Ovary (tissue), 9 donors: ENCODE data around the gene HLA-B. TPM values are rescaled to one million over a fixed set of nuclear protein-coding genes. Genes with fewer than 3 reads are reported as not detected.
A peak's percentile ranks its signal among the peaks of the same experiment; 100 is the strongest.

Experiments used
- DNase-seq, 5 donors: peaks; one replicate each; pipeline ENCODE4 v3.0.0-alpha.2; 2019 to 2020
- H3K27ac ChIP-seq, 2 donors: fragments of 200-600 bp; one replicate each; pipeline versions ENCODE4 v1.5.1 to v1.8.0; 2019 to 2022
- H3K27me3 ChIP-seq: fragments of 200-600 bp; one replicate; pipeline ENCODE4 v1.8.0; 2022
- H3K36me3 ChIP-seq: fragments of 200-600 bp; sonication (generic); one replicate; pipeline ENCODE4 v1.5.1; 2019
- H3K4me1 ChIP-seq: one replicate; pipeline ENCODE4 v1.8.1; 2013; ENCODE audit warnings: mild to moderate bottlenecking, moderate library complexity; ENCODE audit not compliant: insufficient read depth
- H3K4me3 ChIP-seq: fragments of 200-600 bp; sonication (generic); one replicate; pipeline ENCODE4 v1.5.1; 2017
- H3K9me3 ChIP-seq, 2 donors: fragments of 200-600 bp in 1 of 2; sonication (generic) in 1 of 2; one replicate each; pipeline versions ENCODE4 v1.5.1 to v1.8.1; 2013 to 2019; ENCODE audit warnings: mild to moderate bottlenecking in 1 of 2, moderate library complexity in 1 of 2
- EP300 ChIP-seq: sonication (generic); formaldehyde crosslinking; IDR thresholded peaks from one replicate; pipeline ENCODE4 v1.6.1; 2017; ENCODE audit warnings: antibody characterized with exemption
- POLR2A ChIP-seq: fragments of 450-650 bp; IDR thresholded peaks from one replicate; pipeline ENCODE4 v1.6.1; 2017; ENCODE audit warnings: antibody characterized with exemption, mild to moderate bottlenecking, moderate library complexity
- WGBS, 3 donors: extraction: QIAGEN DNeasy Blood & Tissue Kit in 1 of 3; methylation state at CpG; one replicate each; pipeline versions ENCODE4 v1.1.5 to v1.1.7; 2013 to 2017; 5-methylcytosine and 5-hydroxymethylcytosine counted together
- intact Hi-C, 4 donors: fragments of 100-400 bp; cut with DNase I; formaldehyde crosslinking; loops; one replicate each; pipeline versions ENCODE4 v1.11.0 to v1.15.1; 2022 to 2023
- polyA plus RNA-seq, 2 donors: library from polyadenylated mRNA; stranded (reverse); fragments of 200-250 nt in 1 of 2; fragments of 350-450 nt in 1 of 2; fragmentation: Illumina TruSeq in 1 of 2; extraction: RNeasy Lipid Tissue Mini Kit (QIAGEN cat#74804) in 1 of 2; gene quantifications; one replicate each; pipeline ENCODE4 v1.2.3, GENCODE V29; 2013 to 2014
- total RNA-seq, 7 donors: library from RNA; depleted of rRNA in 2 of 7; stranded (reverse); fragments of >200 nt in 2 of 7; fragmentation: NEBNext Ultra II Directional in 3 of 7; extraction: Animal tissue kit (Norgen Biotek cat#: 25700) in 3 of 7; gene quantifications; one replicate each; pipeline versions ENCODE4 v1.1.0 to v1.2.4, GENCODE V29; 2016 to 2023
- TF ChIP-seq, protein P1 (sequence below), 3 donors: fragments of 450-650 bp in 2 of 3; fragments of 200-600 bp in 1 of 3; IDR thresholded peaks; one replicate each; pipeline versions ENCODE4 v1.5.1 to v1.8.0; 2016 to 2022; ENCODE audit warnings: antibody characterized with exemption in 3 of 3, mild to moderate bottlenecking in 1 of 3
- donor health status: DM: no; HTN: no; CAD: no; lungs with moderate emphysema.
- donor health status: DM: no; HTN: no; CAD: no.
- donor health status: Bipolar disorder and iron deficiency.
- donor health status: DM: yes; HTN: yes; CAD: no.
- donor health status: DM: no; HTN: no; CAD: no.
- donor health status: DM: yes; HTN: yes; CAD: no.

HLA-B gene
- total and polyA plus RNA-seq, 9 donors, result 358 to 2,036 (median 530) TPM

DNA sequence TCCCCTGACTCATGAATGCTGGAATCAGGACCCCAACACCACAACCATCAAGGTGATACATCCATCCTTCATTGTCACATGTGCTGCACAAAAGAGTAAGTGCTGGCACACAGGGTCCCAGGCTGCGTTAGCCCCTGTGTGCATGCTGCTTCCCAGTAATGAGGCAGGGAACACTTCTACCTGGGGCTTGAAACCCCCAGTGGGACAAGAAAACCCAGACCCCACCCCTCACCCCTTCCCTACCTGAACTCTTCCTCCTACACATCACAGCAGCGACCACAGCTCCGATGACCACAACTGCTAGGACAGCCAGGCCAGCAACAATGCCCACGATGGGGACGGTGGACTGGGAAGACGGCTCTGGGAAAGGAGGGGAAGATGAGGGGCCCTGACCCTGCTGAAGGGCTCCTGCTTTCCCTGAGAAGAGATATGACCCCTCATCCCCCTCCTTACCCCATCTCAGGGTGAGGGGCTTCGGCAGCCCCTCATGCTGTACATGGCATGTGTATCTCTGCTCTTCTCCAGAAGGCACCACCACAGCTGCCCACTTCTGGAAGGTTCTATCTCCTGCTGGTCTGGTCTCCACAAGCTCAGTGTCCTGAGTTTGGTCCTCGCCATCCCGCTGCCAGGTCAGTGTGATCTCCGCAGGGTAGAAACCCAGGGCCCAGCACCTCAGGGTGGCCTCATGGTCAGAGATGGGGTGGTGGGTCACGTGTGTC, 2.0 kb downstream of the HLA-B start:
- TF ChIP-seq EP300, result no peak
- TF ChIP-seq, protein P1, sequence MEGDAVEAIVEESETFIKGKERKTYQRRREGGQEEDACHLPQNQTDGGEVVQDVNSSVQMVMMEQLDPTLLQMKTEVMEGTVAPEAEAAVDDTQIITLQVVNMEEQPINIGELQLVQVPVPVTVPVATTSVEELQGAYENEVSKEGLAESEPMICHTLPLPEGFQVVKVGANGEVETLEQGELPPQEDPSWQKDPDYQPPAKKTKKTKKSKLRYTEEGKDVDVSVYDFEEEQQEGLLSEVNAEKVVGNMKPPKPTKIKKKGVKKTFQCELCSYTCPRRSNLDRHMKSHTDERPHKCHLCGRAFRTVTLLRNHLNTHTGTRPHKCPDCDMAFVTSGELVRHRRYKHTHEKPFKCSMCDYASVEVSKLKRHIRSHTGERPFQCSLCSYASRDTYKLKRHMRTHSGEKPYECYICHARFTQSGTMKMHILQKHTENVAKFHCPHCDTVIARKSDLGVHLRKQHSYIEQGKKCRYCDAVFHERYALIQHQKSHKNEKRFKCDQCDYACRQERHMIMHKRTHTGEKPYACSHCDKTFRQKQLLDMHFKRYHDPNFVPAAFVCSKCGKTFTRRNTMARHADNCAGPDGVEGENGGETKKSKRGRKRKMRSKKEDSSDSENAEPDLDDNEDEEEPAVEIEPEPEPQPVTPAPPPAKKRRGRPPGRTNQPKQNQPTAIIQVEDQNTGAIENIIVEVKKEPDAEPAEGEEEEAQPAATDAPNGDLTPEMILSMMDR (IDR thresholded peaks at IDR 0.05), result no peak
- no peak for TF ChIP-seq POLR2A
- no peaks in the 10 kb centered on the region for H3K9me3 ChIP-seq
- peak overlapping the region; percentile 12 for H3K4me3 ChIP-seq
- WGBS, 3 donors, result 74 to 87% (median 81%) methylated on average over 11 of the region's 11 CpGs
- no peaks in the 10 kb centered on the region for H3K36me3 ChIP-seq
- H3K4me1 ChIP-seq, result no peaks in the 10 kb centered on the region
- H3K27ac ChIP-seq, result no peak overlapping the region
- no peaks in the 10 kb centered on the region for H3K27me3 ChIP-seq
- intact Hi-C loops, result loop anchor here (5.0 to 10.0 kb wide), 4 partner anchors 83 to 160 kb away; partner anchors contain the start of gene HLA-C (in 1 of the 4)
- DNase-seq, result peak in 1 of 5 donors; percentile 19

DNA sequence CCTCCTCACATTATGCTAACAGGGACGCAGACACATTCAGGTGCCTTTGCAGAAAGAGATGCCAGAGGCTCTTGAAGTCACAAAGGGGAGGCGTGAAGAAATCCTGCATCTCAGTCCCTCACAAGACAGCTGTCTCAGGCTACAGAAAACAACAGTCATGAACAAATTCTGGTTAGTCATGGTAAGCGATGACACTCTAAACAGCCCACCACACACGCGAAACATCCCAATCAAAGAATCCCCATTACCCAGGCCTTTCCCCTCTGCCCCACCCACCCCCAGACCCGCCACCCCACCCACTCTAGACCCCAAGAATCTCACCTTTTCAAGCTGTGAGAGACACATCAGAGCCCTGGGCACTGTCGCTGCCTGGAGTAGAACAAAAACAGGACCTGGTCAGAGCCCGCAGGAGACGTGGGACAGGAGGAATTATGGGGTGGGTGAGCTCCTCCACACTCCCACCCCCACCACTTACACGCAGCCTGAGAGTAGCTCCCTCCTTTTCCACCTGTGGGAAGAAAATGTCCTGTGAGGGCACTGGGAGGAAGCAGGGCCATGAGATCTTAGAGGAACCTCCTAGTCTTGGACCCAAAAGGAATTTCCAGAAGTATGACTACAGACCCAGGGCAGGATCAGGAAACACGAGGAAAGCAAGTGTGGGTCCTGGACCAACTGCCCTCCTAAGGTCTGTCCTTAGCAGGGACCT, 2.7 kb downstream of the HLA-B start:
- no peaks in the 10 kb centered on the region for H3K9me3 ChIP-seq
- TF ChIP-seq POLR2A, result no peak
- no peak for TF ChIP-seq EP300
- TF ChIP-seq, protein P1 (IDR thresholded peaks at IDR 0.05), result no peak
- 65 to 85% (median 70%) methylated on average over 11 of the region's 11 CpGs for WGBS, 3 donors
- no peak overlapping the region for H3K4me3 ChIP-seq
- no peaks in the 10 kb centered on the region for H3K36me3 ChIP-seq
- no peaks in the 10 kb centered on the region for H3K4me1 ChIP-seq
- H3K27ac ChIP-seq, result no peak overlapping the region
- intact Hi-C loops, result loop anchor here in 2 of 4 donors (10.0 kb wide), 2 partner anchors 90 to 160 kb away; no protein-coding TSS in a partner anchor
- H3K27me3 ChIP-seq, result no peaks in the 10 kb centered on the region
- no peak for DNase-seq

DNA sequence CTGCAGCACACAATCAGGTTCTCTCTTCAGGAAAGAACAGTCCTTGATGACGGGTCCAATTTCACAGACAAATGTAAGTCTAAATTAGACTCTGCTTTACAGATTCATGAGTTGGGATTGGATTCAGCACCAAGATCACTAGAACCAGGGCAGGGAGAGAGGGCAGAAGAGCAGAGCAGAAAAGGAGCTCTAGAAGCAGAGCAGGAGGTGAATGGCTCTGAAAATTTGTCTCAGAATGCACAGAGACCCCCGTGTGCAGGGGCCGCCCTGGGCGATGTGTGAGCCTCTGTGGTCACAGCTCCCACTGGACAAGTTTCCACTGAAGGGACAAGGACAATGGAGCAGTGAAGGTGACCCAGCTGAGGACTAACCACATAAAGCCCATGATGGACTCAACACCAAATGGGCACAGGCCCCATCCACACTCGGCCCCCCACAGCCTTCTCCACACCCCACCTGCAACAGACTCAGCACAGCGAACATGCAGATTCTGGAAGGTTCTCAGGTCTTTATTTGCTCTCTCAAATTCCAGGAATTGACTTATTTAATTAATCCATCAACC, 3.5 kb downstream of the HLA-B start:
- DNase-seq, result no peak

More for the DNA sequence above, 3.5 kb downstream of the HLA-B start:
- WGBS, 3 donors, result 60 to 89% (median 83%) methylated on average over 6 of the region's 6 CpGs
- intact Hi-C loops, result loop anchor here in 2 of 4 donors (10.0 kb wide), 2 partner anchors 89 to 159 kb away; no protein-coding TSS in a partner anchor
- H3K27ac ChIP-seq, result no peak overlapping the region
- TF ChIP-seq POLR2A (no peak), EP300 (no peak)
- TF ChIP-seq, protein P1 (IDR thresholded peaks at IDR 0.05), result no peak
- no peaks in the 10 kb centered on the region for H3K36me3 ChIP-seq
- no peaks in the 10 kb centered on the region for H3K4me1 ChIP-seq
- no peaks in the 10 kb centered on the region for H3K27me3 ChIP-seq
- no peaks in the 10 kb centered on the region for H3K9me3 ChIP-seq
- no peak overlapping the region for H3K4me3 ChIP-seq
